ENCODE measurements around the gene LPP.
"Not testable (repeated sequence)": the region's sequence is repeated elsewhere in the genome, so short reads cannot be mapped to it uniquely, and the experiment has no call there.

The LPP gene

DNA sequence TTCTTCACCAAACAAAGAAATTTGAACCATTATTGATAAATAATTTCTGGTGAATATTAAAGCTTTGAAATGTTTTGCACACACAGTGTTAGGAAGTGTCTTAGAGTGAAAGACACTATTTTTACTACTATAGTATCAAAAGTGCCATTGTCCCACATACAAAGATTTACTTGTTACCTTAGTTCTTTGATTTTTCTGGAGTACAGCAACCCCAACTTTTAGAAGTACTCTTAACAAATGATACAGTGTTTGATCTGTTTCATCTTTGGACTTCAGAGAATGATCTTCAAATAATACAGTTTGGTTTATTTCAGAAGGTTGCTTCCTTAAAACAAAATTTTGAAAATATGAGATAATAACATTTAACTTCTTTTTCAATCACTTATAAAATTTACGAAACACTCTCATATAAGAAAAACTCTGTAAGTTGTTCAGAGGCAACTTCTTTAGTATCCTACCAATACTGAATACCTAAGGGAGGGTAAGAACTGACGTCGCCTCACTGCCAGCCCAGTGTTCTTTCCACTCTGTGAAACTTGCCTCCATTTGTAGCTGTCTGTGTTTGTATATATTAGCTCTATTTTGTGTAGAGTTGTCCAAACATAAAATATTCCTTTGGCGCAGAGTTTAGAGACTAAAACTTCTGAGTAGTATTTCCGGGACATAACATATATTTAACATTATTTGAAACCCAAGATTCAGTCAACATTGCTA lies 464.2 kb downstream of the LPP start:
- TF ChIP-seq GATA1 (IDR thresholded peaks at IDR 0.05; ENCODE audit: low read depth, low read length) (no peak), POLR2A (IDR thresholded peaks at IDR 0.05; ENCODE audit: low read length) (no peak)
- no peak for DNase-seq

DNA sequence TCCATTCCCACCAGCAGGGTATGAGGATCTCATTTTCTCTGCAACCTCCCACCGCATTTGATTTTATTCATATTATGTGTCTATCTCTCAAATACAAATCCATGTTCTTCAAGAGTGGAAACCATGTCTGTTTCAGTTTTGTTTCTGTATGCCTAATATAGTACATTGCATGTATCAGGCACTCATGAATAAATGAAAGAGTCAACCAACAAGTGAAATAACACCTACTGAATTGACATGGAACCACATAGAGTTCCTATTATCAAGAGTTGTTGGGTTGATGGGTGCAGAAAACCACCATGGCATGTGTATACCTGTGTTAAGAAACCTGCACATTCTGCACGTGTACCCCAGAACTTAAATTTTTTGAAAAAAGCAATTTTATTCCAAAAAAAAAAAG lies 466.8 kb downstream of the LPP start:
- TF ChIP-seq POLR2A (IDR thresholded peaks at IDR 0.05; ENCODE audit: low read length) = no peak
- no peak for TF ChIP-seq GATA1 (IDR thresholded peaks at IDR 0.05; ENCODE audit: low read depth, low read length)
- no peak for DNase-seq

DNA sequence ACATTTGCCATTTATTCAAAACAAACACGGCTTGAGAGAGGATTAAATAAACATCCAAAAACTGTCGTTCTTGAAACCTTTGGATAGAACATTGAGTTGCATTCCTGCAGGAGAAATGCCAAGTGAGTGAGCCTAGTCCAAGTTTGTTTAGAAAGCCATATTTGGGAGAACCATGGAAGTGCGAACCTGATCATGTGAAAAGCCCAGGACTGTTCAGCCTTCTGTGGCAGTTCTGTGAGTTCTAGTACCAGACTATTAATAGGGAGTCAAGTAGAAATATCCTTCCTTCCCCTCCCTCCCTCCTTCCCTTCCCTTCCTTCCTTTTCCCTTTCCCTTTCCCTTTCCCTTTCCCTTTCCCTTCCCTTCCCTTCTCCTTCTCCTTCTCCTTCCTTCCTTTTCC lies 470.4 kb downstream of the LPP start:
- no peak for DNase-seq

DNA sequence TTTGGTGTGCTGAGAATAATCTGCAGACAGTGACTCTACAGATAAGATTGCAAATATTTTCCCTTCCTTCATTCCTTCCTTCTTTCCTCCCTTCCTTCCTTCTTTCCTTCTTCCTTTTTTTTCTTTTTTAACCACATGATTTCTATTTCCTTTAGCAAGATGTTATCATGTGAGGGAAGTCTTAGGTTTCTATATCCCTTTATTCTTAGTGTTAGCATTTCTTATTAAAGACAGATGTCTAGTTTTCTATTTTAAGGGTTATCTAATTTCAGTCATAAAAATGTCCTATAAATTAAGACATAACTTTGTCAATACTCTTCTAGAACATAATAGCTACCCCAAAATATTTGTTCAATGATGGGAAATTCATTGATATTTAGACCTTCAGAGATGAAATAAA lies 470.9 kb downstream of the LPP start:
- DNase-seq = no peak
- TF ChIP-seq POLR2A (IDR thresholded peaks at IDR 0.05; ENCODE audit: low read length) (no peak), GATA1 (IDR thresholded peaks at IDR 0.05; ENCODE audit: low read depth, low read length) (no peak)

More for the DNA sequence above, 470.4 kb downstream of the LPP start:
- no peak for TF ChIP-seq GATA1 (IDR thresholded peaks at IDR 0.05; ENCODE audit: low read depth, low read length)
- no peak for TF ChIP-seq POLR2A (IDR thresholded peaks at IDR 0.05; ENCODE audit: low read length)

DNA sequence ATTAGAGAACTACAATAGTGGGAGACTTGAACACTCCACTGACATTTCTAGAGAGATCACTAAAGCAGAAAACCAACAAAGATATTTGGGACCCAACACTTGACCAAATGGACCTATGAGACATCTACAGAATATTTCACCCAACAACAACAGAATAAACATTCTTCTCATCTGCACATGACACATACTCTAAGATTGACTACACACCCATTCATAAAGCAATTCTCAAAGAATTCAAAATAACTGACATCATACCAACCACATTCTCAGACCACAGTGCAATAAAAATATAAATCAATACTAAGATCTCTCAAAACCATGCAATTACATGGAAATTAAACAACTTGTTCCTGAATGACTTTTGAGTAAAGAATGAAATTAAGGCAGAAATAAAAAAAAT lies 473.7 kb downstream of the LPP start:
- TF ChIP-seq GATA1 (IDR thresholded peaks at IDR 0.05; ENCODE audit: low read depth, low read length) = no peak
- no peak for TF ChIP-seq POLR2A (IDR thresholded peaks at IDR 0.05; ENCODE audit: low read length)
- no peak for DNase-seq

DNA sequence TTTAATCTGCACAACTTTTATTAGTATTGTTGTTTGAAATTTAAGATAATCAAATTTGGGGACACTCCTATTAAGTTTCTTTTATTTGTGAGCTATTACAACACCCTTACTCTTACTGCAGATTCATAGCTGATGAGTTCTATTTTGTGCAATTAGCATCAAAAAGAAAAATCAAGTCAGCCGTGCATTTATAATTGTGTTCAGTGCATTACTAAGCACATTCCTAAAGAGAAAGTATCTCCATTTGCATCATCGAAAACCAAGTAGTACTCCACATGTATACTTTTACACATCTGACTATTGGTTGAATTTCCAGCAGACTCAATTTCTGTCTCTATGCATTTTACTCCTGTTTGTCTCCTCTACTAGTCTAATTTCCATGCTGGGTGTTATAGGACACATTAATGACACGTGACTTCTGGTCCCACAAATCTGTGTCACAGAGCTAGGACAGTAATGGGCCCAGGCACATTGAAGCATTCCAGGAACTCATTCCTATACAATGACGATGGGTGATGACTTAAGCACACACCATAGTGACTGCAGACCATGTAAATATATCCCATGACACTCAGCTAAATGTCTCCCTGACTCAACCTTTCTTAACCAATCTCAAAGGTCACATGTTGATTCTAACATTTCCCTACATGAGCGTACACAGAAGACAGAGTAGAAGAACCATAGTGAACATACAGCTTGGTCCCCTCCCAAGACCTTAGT lies 477.5 kb downstream of the LPP start:
- DNase-seq = no peak
- TF ChIP-seq POLR2A (IDR thresholded peaks at IDR 0.05; ENCODE audit: low read length) (no peak), GATA1 (IDR thresholded peaks at IDR 0.05; ENCODE audit: low read depth, low read length) (no peak)

DNA sequence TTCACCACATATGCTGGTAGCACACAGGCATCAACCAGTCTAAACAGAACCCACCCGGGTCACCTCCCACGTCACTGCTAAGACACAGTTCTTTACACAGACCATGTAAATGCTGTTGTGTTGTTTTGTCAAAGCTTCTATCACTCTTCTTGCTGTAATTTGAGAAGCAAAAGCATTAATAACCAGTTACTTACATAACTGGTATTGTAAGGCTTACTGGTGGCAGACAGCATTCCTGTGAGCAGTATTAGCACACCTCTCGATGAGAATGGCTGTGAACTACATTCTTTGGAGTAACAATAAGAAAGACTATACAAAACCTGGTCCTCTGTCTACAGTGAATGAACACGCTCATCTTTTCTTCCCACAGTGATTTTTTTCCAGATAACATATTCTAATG lies 479.2 kb downstream of the LPP start:
- TF ChIP-seq POLR2A (IDR thresholded peaks at IDR 0.05; ENCODE audit: low read length) = no peak
- TF ChIP-seq GATA1 (IDR thresholded peaks at IDR 0.05; ENCODE audit: low read depth, low read length) = no peak
- DNase-seq = no peak

DNA sequence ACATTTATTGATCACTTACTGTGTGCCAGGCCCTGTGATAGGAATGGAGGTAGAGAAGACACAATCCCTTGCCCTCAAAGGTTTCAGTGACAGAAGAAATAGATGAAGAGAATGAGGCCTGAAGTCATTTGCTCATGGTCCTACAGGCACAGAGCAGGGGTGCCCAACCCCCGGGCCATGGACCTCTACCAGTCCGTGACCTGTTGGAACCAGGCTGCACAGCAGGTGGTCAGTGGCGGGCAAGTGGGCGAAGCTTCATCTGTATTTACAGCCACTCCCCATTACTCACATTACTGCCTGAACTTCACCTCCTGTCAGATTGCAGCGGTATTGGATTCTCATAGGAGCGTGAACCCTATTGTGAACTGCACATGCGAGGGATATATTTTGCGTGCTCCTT lies 480.3 kb downstream of the LPP start:
- DNase-seq = no peak
- TF ChIP-seq POLR2A (IDR thresholded peaks at IDR 0.05; ENCODE audit: low read length) (no peak), GATA1 (IDR thresholded peaks at IDR 0.05; ENCODE audit: low read depth, low read length) (no peak)

DNA sequence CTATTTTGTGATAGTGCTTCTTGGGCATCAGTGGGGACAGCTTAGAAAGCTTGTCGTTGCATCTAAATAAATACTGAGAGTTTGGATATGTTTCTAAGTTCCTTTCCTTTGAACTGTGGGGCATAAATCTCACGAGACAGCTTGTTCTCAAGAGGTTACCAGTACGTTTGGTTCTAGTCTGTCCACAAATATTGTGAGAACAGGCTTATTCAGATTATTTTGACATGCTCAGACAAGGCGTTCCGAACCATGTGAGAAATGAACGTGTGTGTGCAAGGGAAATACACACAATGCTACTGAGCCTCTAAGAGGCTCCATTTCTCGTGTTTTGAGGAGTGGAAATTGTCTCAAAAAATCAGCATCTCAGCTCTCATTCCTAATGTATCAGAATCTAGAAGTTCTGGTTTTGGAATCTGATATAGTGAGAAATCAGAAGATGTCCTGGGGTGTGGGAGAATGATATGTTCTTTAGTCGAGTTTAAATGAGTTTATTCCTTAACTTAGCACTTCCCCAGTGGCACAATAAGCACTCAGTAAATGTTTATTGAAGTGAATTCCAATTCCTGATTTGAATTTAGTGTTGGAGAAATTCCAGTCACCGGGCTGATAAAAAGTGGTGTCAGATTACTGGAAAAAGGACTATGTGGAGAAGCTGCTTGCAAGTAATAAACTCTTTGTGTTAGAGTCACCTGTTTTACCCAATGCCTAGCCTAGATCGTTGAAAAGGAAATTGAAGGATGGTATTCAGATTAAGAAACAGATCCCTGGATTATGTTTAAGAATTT lies 481.5 kb downstream of the LPP start:
- TF ChIP-seq GATA1 (IDR thresholded peaks at IDR 0.05; ENCODE audit: low read depth, low read length) = no peak
- TF ChIP-seq POLR2A (IDR thresholded peaks at IDR 0.05; ENCODE audit: low read length) = no peak
- no peak for DNase-seq

DNA sequence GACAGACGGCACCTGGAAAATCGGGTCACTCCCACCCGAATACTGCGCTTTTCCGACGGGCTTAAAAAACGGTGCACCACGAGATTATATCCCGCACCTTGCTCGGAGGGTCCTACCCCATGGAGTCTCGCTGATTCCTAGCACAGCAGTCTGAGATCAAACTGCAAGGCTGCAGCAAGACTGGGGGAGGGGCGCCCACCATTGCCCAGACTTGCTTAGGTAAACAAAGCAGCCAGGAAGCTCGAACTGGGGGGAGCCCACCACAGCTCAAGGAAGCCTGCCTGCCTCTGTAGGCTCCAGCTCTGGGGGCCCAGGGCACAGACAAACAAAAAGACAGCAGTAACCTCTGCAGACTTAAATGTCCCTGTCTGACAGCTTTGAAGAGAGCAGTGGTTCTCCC lies 482.3 kb downstream of the LPP start:
- DNase-seq = not testable (repeated sequence)

DNA sequence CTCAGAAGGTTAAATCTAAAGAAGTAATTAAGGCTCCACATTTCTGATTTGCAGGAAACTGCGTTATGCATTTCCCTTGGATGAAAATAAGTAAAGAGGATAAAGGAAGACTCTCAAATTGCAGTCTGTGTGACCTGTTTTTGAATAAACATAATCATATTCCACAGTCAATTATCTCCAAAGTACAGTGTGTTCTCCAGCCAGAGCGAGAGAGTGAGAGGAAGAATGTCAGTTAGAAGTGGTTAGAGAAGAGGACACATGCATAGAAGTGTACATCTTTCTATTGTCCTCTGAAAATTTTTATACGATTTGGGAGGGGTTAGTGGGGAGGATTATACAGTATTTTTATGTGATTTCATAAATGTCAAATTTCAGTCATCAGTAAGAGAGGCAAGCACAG lies 487.1 kb downstream of the LPP start:
- TF ChIP-seq GATA1 (IDR thresholded peaks at IDR 0.05; ENCODE audit: low read depth, low read length) (no peak), POLR2A (IDR thresholded peaks at IDR 0.05; ENCODE audit: low read length) (no peak)
- no peak for DNase-seq

DNA sequence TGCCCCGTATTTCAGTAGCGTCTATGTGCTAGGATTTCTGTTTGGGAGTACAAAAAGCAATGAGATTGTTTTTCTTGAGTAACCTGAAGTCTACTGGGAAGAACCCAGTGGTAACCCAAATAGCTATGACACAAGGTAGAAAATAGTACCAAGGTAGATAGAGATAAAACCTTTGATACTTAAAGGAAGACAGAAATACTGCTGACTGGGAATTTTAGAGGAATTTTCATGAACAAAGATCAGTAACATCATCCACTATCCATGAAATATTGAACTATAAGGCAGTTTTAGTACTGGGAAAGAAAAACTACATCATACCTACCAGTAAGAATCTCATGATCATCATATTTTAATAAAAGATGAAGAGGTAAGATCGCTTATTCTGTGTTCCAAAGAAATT lies 489.8 kb downstream of the LPP start:
- no peak for DNase-seq
- TF ChIP-seq GATA1 (IDR thresholded peaks at IDR 0.05; ENCODE audit: low read depth, low read length) (no peak), POLR2A (IDR thresholded peaks at IDR 0.05; ENCODE audit: low read length) (no peak)

DNA sequence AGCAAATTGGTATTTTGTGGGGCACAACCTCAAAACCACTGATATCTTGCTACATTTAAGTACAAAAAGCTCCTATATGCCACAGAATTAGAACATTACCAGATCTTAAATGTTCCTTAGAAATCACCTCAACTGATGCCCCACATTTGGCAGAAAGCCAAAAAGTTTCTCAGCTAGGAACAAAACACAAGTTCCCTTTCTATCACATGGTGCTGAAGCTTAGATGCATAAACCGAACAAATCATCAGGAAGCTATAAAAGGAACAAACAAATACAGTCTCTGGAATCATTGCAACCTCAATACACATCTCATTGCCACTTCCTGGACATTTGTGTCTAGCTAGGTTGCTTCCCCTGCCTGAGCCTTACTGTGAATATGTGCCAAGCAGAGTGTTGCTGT lies 492.6 kb downstream of the LPP start:
- peak in 1 of 2 experiments; percentile 8 for DNase-seq
- TF ChIP-seq POLR2A (IDR thresholded peaks at IDR 0.05; ENCODE audit: low read length) = no peak
- TF ChIP-seq GATA1 (IDR thresholded peaks at IDR 0.05; ENCODE audit: low read depth, low read length) = no peak

DNA sequence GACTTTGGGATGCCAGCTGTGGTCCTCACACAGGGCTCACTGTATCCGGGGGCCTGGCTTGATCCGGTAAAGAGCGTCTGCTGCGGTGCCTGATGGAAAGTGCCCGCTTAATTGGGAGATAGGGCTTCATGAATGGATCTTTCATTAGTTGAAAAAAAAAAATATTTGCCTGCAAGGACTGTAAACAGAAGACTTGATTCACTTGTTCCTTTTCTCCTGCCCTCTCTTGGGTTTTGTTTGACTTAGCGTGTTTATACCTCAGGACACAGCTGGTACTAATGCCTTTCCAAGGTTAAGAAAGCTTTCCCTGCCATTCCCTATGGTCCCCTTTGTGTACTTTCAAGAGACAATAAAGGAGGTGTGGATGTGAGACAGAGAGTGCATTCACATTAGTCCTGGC lies 493.3 kb downstream of the LPP start:
- TF ChIP-seq POLR2A (IDR thresholded peaks at IDR 0.05; ENCODE audit: low read length) (no peak), GATA1 (IDR thresholded peaks at IDR 0.05; ENCODE audit: low read depth, low read length) (no peak)
- DNase-seq = no peak
